ENCODE results near the gene SH2D7. TPM values are rescaled to one million over a fixed set of nuclear protein-coding genes. Genes with fewer than 3 reads are reported as not detected.

The SH2D7 gene
- total and polyA plus RNA-seq, 2 donors (not counting 1 experiment from before 2014, with no cell fraction given) = not detected

- Histone ChIP-seq H3K9me3 (ENCODE audit: control extremely low read depth in 1 of 3, control insufficient read depth in 2 of 3, insufficient read depth in 1 of 3, low read length in 2 of 3) (no peaks in the 10 kb centered on the region), H3K27ac (ENCODE audit: low read length in 2 of 2) (peak within 1 kb of the TSS; percentile 32 to 81), H4K20me1 (ENCODE audit: control insufficient read depth, insufficient read depth, low read length, poor library complexity, severe bottlenecking) (no peaks in the 10 kb centered on the region), H3K9ac (ENCODE audit: low read length) (peak within 1 kb of the TSS; percentile 96), H3K36me3 (replicated peaks in 1 of 2; ENCODE audit: control extremely low read depth in 1 of 2, control insufficient read depth in 1 of 2, extremely low read depth in 1 of 2, insufficient read depth in 2 of 2, low read length in 1 of 2) (peaks cover 0 to under 1% of the 10 kb centered on the region in 2 experiments), H3K4me3 (ENCODE audit: control extremely low read depth in 1 of 5, extremely low read depth in 1 of 5, insufficient read depth in 1 of 5, low read depth in 2 of 5, low read length in 4 of 5) (peak within 1 kb of the TSS; percentile 63 to 93 (median 81)), H3K79me2 (ENCODE audit: control insufficient read depth, insufficient read depth, low read length) (peaks cover 60% of the 10 kb centered on the region), H3K4me2 (replicated peaks; ENCODE audit: low read depth, low read length, poor library complexity, severe bottlenecking) (peak within 1 kb of the TSS; percentile 85), H3K27me3 (replicated peaks in 1 of 4; ENCODE audit: control extremely low read depth in 1 of 4, control insufficient read depth in 3 of 4, insufficient read depth in 4 of 4, low read length in 3 of 4) (no peaks in the 10 kb centered on the region), H2AFZ (ENCODE audit: insufficient read depth, low read depth, low read length, poor library complexity, severe bottlenecking) (peak within 1 kb of the TSS; percentile 85), H3K4me1 (ENCODE audit: control insufficient read depth in 2 of 2, insufficient read depth in 2 of 2, low read length in 2 of 2) (peaks cover 20 to 25% of the 10 kb centered on the region in 2 donors)
- Mint-ChIP-seq H3K4me3 (peak within 1 kb of the TSS; percentile 98), H3K9me3 (ENCODE audit: insufficient read depth) (no peaks in the 10 kb centered on the region), H3K27ac (peak within 1 kb of the TSS; percentile 93), H3K4me1 (peaks cover 41% of the 10 kb centered on the region), H3K27me3 (no peaks in the 10 kb centered on the region)
- CTCF ChIA-PET = interaction anchor here (0.9 to 5.7 kb wide), 6 partner anchors 18 to 45 kb away, joined by 3 to 38 read pairs (median 4); partner anchors contain the start of gene CIB2
- ATAC-seq (ENCODE audit: low read depth) = peak; percentile 97
- POLR2A ChIA-PET = interaction anchor here (0.6 to 1.3 kb wide), 7 partner anchors 22 to 828 kb away, joined by 3 to 9 read pairs (median 3); partner anchors contain the start of gene PSMA4
- TF ChIP-seq EZH2 (IDR thresholded peaks at IDR 0.05; ENCODE audit: borderline replicate concordance, insufficient read depth, low read depth, low read length, poor library complexity, severe bottlenecking) (no peak), CTCF (IDR thresholded peaks at IDR 0.05) (no peak)
- intact Hi-C loops (cut with micrococcal nuclease) = loop anchor here (1.0 kb wide), 4 partner anchors 18 to 289 kb away; partner anchors contain the start of genes CIB2 and IREB2
- DNase-seq = peak; percentile 99
- WGBS (ENCODE audit: insufficient coverage) = under 1% methylated on average over 78 of the region's 79 CpGs
Observed at GRCh38 chr15:78149068-78149804, 56.9 kb downstream of the SH2D7 start, which contains the start of gene IDH3A. Gene IDH3A, plus strand, starts transcription at chr15:78149362. Its CDS starts 42 bp downstream, at chr15:78149404.

Data from B cell (primary cell).